BJ (cell line): ENCODE measurements around the gene EML6. TPM values are rescaled to one million over a fixed set of nuclear protein-coding genes. Genes with fewer than 3 reads are reported as not detected.

ENCODE experiments used
- CTCF ChIA-PET: fragments of 350-600 bp; formaldehyde crosslinking; extraction: SDS; loops from one replicate; lab custom pipeline; 2021; ENCODE audit warnings: antibody characterized with exemption, inconsistent platforms; lab: Yijun Ruan, JAX
- POLR2A ChIA-PET: fragments of 300-600 bp; sonication (Branson Sonifier 250); formaldehyde crosslinking; extraction: SDS; loops from one replicate; lab custom pipeline; 2021; ENCODE audit warnings: antibody characterized with exemption; lab: Charles Lee
- DNase-seq: peaks from one replicate; pipeline ENCODE4 v3.0.0-alpha.2; 2011; ENCODE audit warnings: low read depth
- H3K27me3 ChIP-seq: 2 replicates; pipeline ENCODE4 v1.6.0; 2011; ENCODE audit warnings: low read length; ENCODE audit not compliant: control insufficient read depth, insufficient read depth
- H3K36me3 ChIP-seq: 2 replicates; pipeline ENCODE4 v1.5.1; 2011; ENCODE audit warnings: low read length; ENCODE audit not compliant: control insufficient read depth, insufficient read depth
- H3K4me3 ChIP-seq: 2 replicates; pipeline ENCODE4 v1.5.1; 2011; ENCODE audit warnings: low read depth, mild to moderate bottlenecking, control low read depth, low read length
- CTCF ChIP-seq: IDR thresholded peaks from 2 replicates; pipeline ENCODE4 v1.5.1; 2011; ENCODE audit warnings: low read depth, mild to moderate bottlenecking, control low read depth, inconsistent platforms, low read length, moderate library complexity; ENCODE audit not compliant: insufficient read depth
- polyA plus RNA-seq: library from polyadenylated mRNA; depleted of rRNA; stranded (reverse); fragments of >200 nt; gene quantifications from 2 replicates; pipeline ENCODE4 v1.2.3, GENCODE V29; 2011

Gene EML6
- polyA plus RNA-seq, 1 experiment: 0.18 TPM

- no peak overlapping the region for H3K4me3 ChIP-seq
- POLR2A ChIA-PET: no interaction called here
These were observed 243.8 kb downstream of the EML6 start for GRCh38 chr2:54967269-54967668.

GRCh38 chr2:54967759-54968365, 244.4 kb downstream of the EML6 start:
- POLR2A ChIA-PET: no interaction called here
- CTCF ChIA-PET: no interaction called here
- TF ChIP-seq CTCF: no peak

More at GRCh38 chr2:54967269-54967668, 243.8 kb downstream of the EML6 start:
- CTCF ChIA-PET: no interaction called here
- no peak for TF ChIP-seq CTCF
- H3K27me3 ChIP-seq: no peaks in the 10 kb centered on the region
- no peak for DNase-seq
- peaks cover 11% of the 10 kb centered on the region for H3K36me3 ChIP-seq

GRCh38 chr2:54968561-54969218, 245.2 kb downstream of the EML6 start:
- CTCF ChIA-PET: interaction anchor here (0.8 to 1.2 kb wide), 3 partner anchors 10 to 207 kb away, joined by 3 read pairs; no protein-coding TSS in a partner anchor
- DNase-seq: no peak
- H3K27me3 ChIP-seq: no peaks in the 10 kb centered on the region
- POLR2A ChIA-PET: no interaction called here
- TF ChIP-seq CTCF: no peak
- no peak overlapping the region for H3K4me3 ChIP-seq
- peaks cover 11% of the 10 kb centered on the region for H3K36me3 ChIP-seq

More at GRCh38 chr2:54967759-54968365, 244.4 kb downstream of the EML6 start:
- Histone ChIP-seq H3K27me3 (no peaks in the 10 kb centered on the region), H3K36me3 (peaks cover 11% of the 10 kb centered on the region), H3K4me3 (no peak overlapping the region)
- no peak for DNase-seq

DNA sequence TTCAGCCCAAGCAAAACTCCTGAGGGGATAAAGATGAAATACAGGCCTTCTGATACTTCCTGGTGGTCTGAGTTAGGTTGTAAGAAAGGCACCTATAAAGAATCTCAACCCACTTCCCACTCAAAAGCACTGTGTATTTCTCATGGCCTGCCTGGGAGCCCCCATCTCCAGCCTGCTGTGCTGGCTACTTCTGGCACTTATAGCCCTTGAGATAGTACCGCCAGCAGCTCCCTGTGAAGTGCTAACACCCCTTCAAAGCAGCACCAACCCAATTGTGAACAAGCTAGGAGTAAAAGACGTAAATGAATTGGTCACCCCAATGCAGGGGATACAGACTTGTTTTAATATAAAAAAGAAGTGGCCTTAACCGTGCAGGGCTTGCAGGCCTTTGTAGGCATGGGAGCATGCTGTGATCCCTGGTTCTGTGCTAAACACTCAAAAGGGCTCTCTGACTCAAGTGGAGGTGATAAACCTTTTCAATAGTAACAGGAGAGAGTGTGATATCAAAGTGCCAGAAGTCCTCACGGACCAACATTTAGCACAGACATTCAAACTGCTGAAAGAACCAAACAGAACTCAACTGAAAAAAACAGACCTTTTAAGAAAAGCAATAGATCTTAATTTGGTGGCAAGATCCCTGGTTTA, 246.0 kb downstream of the EML6 start:
- DNase-seq: no peak
- POLR2A ChIA-PET: no interaction called here
- Histone ChIP-seq H3K4me3 (no peak overlapping the region), H3K36me3 (peaks cover 11% of the 10 kb centered on the region), H3K27me3 (no peaks in the 10 kb centered on the region)
- CTCF ChIA-PET: interaction anchor here (0.8 to 1.2 kb wide), 3 partner anchors 10 to 207 kb away, joined by 3 read pairs; no protein-coding TSS in a partner anchor
- TF ChIP-seq CTCF: no peak

- Histone ChIP-seq H3K27me3 (no peaks in the 10 kb centered on the region), H3K4me3 (no peak overlapping the region), H3K36me3 (peaks cover 11% of the 10 kb centered on the region)
- no peak for TF ChIP-seq CTCF
- ChIA-PET POLR2A (no interaction called here), CTCF (no interaction called here)
- DNase-seq: no peak
These were observed 246.5 kb downstream of the EML6 start for GRCh38 chr2:54969940-54970338.
